PC-3 (cell line): ENCODE results near the gene SCAF4. TPM values are rescaled to one million over a fixed set of nuclear protein-coding genes. Genes with fewer than 3 reads are reported as not detected.

Source experiments
- ATAC-seq: fragments of 200-7000 bp; cut with Tn5 transposase; 2 replicates; pipeline ENCODE4 v1.9.1; 2020; ENCODE audit warnings: mild to moderate bottlenecking, moderate library complexity
- BruUV-seq: library from RNA; stranded (reverse); fragments of 400-500 nt; replicated peaks from 2 replicates; lab custom pipeline; 2021; lab: Mats Ljungman, UMichigan
- CTCF ChIA-PET: fragments of 300-600 bp; sonication (Branson Sonifier 250); formaldehyde crosslinking; loops from one replicate; lab custom pipeline; 2022; ENCODE audit warnings: antibody characterized with exemption; lab: Charles Lee
- POLR2A ChIA-PET: fragments of 300-600 bp; sonication (Branson Sonifier 250); formaldehyde crosslinking; loops from one replicate; lab custom pipeline; 2022; ENCODE audit warnings: antibody characterized with exemption; ENCODE audit not compliant: unreplicated experiment; lab: Charles Lee
- DNase-seq: peaks from one replicate; pipeline ENCODE4 v3.0.0-alpha.2; 2015
- H2AFZ ChIP-seq: fragments of 300-600 bp; sonication (generic); 2 replicates; pipeline ENCODE4 v1.6.0; 2016; ENCODE audit warnings: antibody characterized with exemption, low read length
- H3F3A ChIP-seq: fragments of 300-600 bp; sonication (generic); one replicate; pipeline ENCODE4 v1.6.0; 2017; ENCODE audit warnings: antibody characterized with exemption, low read length, control low read depth, mild to moderate bottlenecking; ENCODE audit not compliant: unreplicated experiment
- H3K27ac ChIP-seq: fragments of 300-600 bp; sonication (generic); 2 replicates; pipeline ENCODE4 v1.5.1; 2016; ENCODE audit warnings: mild to moderate bottlenecking, low read length
- H3K27me3 ChIP-seq: fragments of 300-600 bp; sonication (generic); 2 replicates; pipeline ENCODE4 v1.6.1; 2016; ENCODE audit warnings: low read length, mixed read lengths
- H3K36me3 ChIP-seq: fragments of 300-600 bp; sonication (generic); 2 replicates; pipeline ENCODE4 v1.6.1; 2016; ENCODE audit warnings: low read depth, mixed run types, low read length, mixed read lengths
- H3K4me1 ChIP-seq: fragments of 300-600 bp; sonication (generic); 2 replicates; pipeline ENCODE4 v1.5.1; 2016; ENCODE audit warnings: low read length; ENCODE audit not compliant: insufficient read depth
- H3K4me2 ChIP-seq: fragments of 300-600 bp; sonication (generic); 2 replicates; pipeline ENCODE4 v1.6.0; 2016; ENCODE audit warnings: low read length
- H3K4me3 ChIP-seq: fragments of 300-600 bp; sonication (generic); 2 replicates; pipeline ENCODE4 v1.5.1; 2016; ENCODE audit warnings: mild to moderate bottlenecking, low read length, mixed read lengths
- H3K79me2 ChIP-seq: fragments of 300-600 bp; sonication (generic); 2 replicates; pipeline ENCODE4 v1.6.1; 2017; ENCODE audit warnings: low read length, mixed read lengths
- H3K9ac ChIP-seq: fragments of 300-600 bp; sonication (generic); 2 replicates; pipeline ENCODE4 v1.6.0; 2016; ENCODE audit warnings: mild to moderate bottlenecking, low read length
- H3K9me2 ChIP-seq: fragments of 300-600 bp; sonication (generic); replicated peaks from 2 replicates; pipeline ENCODE4 v1.6.1; 2016; ENCODE audit warnings: mixed run types, low read length, mixed read lengths
- H3K9me3 ChIP-seq: fragments of 300-600 bp; sonication (generic); 2 replicates; pipeline ENCODE4 v1.6.1; 2016; ENCODE audit warnings: low read length, mixed read lengths
- H4K20me1 ChIP-seq: fragments of 300-600 bp; sonication (generic); 2 replicates; pipeline ENCODE4 v1.6.1; 2016; ENCODE audit warnings: low read length, mixed read lengths
- EZH2 ChIP-seq: fragments of 300-600 bp; sonication (generic); IDR thresholded peaks from one replicate; pipeline ENCODE4 v1.6.1; 2017; ENCODE audit warnings: antibody characterized with exemption, mild to moderate bottlenecking, low read length; ENCODE audit not compliant: unreplicated experiment
- EZH2phosphoT487 ChIP-seq: fragments of 300-600 bp; sonication (generic); IDR thresholded peaks from 2 replicates; pipeline ENCODE4 v1.6.1; 2018; ENCODE audit warnings: mild to moderate bottlenecking, antibody characterized with exemption, low read length, borderline replicate concordance
- intact Hi-C: fragments of 100-400 bp; cut with micrococcal nuclease; formaldehyde crosslinking; loops from 2 replicates; pipeline ENCODE4 v1.9.0; 2023
- total RNA-seq: library from RNA; depleted of rRNA; stranded (reverse); fragments of >200 nt; gene quantifications from 2 replicates; pipeline ENCODE4 v1.2.3, GENCODE V29; 2014
- TF ChIP-seq, protein P1 (sequence below): fragments of 300-600 bp; sonication (generic); conservative IDR thresholded peaks from 2 replicates; pipeline ENCODE4 v1.5.1; 2017; ENCODE audit warnings: antibody characterized with exemption, low read depth, mild to moderate bottlenecking, low read length

Gene SCAF4
- total RNA-seq, 1 experiment from 2014 or later, result 11.2 TPM

DNA sequence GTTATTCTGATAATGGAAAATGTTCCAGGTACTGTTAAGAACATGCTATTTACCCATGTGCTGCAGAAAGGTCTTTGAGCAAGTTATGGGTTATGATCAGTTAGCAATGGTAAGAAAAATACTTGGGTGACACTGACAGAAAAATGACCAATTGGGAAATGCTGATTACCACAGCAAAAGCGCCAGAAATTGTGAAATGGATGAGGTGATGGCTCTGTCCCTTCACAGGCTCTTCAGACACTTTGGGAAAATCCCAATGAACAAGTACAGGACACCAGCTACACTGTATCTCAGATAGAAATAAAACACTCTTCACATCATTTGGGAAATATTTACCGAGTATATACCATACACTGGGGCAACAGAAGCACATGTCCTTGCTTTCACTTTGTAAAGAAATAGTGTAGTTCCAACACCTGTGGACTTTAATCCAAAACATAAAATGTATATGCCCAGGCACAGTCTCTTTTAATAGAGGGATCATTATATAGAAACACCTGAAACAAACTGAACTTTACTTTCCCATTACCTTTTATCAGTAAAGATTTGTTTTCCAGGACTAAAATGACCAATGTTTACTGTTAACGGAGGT is 58.5 kb downstream of the SCAF4 start:
- POLR2A ChIA-PET, result no interaction called here
- CTCF ChIA-PET, result no interaction called here
- Histone ChIP-seq H3K9me2 (no peaks in the 10 kb centered on the region), H3K9ac (no peak overlapping the region), H3K9me3 (no peaks in the 10 kb centered on the region), H3K4me3 (no peak overlapping the region), H4K20me1 (peaks cover 7% of the 10 kb centered on the region; the same call in 1 of the 2 replicates), H3K27me3 (no peaks in the 10 kb centered on the region), H3K79me2 (no peaks in the 10 kb centered on the region), H3F3A (peaks cover 4% of the 10 kb centered on the region), H3K36me3 (peaks cover 20% of the 10 kb centered on the region; the same call in 1 of the 2 replicates), H3K27ac (no peak overlapping the region), H2AFZ (no peak overlapping the region), H3K4me1 (no peaks in the 10 kb centered on the region), H3K4me2 (no peak overlapping the region)
- intact Hi-C loops, result no loop called here
- no TSS peak for BruUV-seq
- ATAC-seq (no peak), DNase-seq (no peak)
- TF ChIP-seq EZH2 (no peak), EZH2phosphoT487 (no peak)
- TF ChIP-seq, protein P1, sequence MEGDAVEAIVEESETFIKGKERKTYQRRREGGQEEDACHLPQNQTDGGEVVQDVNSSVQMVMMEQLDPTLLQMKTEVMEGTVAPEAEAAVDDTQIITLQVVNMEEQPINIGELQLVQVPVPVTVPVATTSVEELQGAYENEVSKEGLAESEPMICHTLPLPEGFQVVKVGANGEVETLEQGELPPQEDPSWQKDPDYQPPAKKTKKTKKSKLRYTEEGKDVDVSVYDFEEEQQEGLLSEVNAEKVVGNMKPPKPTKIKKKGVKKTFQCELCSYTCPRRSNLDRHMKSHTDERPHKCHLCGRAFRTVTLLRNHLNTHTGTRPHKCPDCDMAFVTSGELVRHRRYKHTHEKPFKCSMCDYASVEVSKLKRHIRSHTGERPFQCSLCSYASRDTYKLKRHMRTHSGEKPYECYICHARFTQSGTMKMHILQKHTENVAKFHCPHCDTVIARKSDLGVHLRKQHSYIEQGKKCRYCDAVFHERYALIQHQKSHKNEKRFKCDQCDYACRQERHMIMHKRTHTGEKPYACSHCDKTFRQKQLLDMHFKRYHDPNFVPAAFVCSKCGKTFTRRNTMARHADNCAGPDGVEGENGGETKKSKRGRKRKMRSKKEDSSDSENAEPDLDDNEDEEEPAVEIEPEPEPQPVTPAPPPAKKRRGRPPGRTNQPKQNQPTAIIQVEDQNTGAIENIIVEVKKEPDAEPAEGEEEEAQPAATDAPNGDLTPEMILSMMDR, result no peak

DNA sequence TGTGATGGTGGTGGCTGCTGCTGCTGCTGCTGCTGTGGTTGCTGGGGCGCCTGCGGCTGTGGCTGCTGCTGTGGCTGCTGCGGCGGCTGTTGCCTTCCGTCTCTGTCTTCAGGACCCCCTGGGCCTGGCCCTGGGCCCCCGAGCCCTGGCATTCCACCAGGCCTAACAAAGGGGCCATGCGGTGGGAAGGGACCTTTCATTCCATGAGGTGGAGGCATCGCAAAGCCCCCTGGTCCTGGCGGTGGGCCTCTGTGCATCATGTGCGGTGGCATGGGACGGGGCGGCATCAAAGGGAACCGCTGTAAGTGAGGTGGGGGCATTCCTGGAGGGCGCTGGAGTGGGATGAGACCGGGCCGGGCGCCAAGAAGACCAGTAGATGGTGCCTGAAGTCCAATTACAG is 60.0 kb downstream of the SCAF4 start:
- no peak overlapping the region for H2AFZ ChIP-seq
- peaks cover 35% of the 10 kb centered on the region for H3K36me3 ChIP-seq
- H3K79me2 ChIP-seq, result no peaks in the 10 kb centered on the region
- H3K4me2 ChIP-seq, result no peak overlapping the region
- H3K4me1 ChIP-seq, result no peaks in the 10 kb centered on the region
- intact Hi-C loops, result no loop called here
- no peaks in the 10 kb centered on the region for H3K27me3 ChIP-seq
- no peak overlapping the region for H3K4me3 ChIP-seq
- H3K9ac ChIP-seq, result no peak overlapping the region
- ATAC-seq, result no peak
- TF ChIP-seq EZH2 (no peak), EZH2phosphoT487 (no peak)
- TF ChIP-seq, protein P1, result no peak
- POLR2A ChIA-PET, result no interaction called here
- peaks cover 7% of the 10 kb centered on the region; the same call in 1 of the 2 replicates for H4K20me1 ChIP-seq
- H3K27ac ChIP-seq, result no peak overlapping the region
- CTCF ChIA-PET, result no interaction called here
- BruUV-seq, result no TSS peak
- no peaks in the 10 kb centered on the region for H3K9me3 ChIP-seq
- DNase-seq, result no peak
- H3K9me2 ChIP-seq, result no peaks in the 10 kb centered on the region
- peaks cover 4% of the 10 kb centered on the region for H3F3A ChIP-seq

DNA sequence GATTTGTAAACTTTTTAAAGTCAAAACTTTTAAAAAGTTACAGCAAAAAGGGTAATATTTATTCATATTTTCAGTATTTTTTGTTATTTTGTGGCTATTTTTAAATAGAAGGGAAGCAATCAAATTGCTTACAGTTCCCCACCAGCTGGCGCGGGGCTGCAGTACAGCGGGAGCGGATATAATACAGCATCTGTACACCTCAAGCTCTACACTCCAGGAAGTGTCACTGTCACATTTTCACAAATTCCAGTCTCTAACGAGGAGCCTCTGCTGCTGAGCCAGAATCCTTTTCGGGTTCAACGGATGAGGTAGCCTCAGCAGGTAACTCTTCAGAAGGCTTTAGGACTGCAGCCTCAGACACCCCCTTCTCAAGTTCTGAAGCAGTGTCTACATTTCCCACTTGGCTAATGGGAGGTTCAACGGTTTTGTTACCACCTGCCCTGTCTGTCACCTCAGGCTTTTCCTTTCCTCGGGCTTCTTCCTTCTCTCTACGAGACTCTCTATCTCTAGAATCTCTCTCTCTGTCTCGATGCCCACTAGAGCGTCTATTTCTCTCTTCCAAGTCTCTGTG is 60.7 kb downstream of the SCAF4 start:
- Histone ChIP-seq H3F3A (peaks cover 4% of the 10 kb centered on the region), H3K4me3 (no peak overlapping the region), H3K9me2 (no peaks in the 10 kb centered on the region), H3K9me3 (no peaks in the 10 kb centered on the region), H3K9ac (no peak overlapping the region), H3K4me1 (no peaks in the 10 kb centered on the region), H3K27ac (no peak overlapping the region), H4K20me1 (peaks cover 10% of the 10 kb centered on the region; the same call in 1 of the 2 replicates), H2AFZ (no peak overlapping the region), H3K27me3 (no peaks in the 10 kb centered on the region), H3K79me2 (peaks cover 6% of the 10 kb centered on the region; the same call in 1 of the 2 replicates), H3K36me3 (peaks cover 42% of the 10 kb centered on the region), H3K4me2 (no peak overlapping the region)
- TSS peak; percentile 44 for BruUV-seq
- intact Hi-C loops, result no loop called here
- DNase-seq (no peak), ATAC-seq (no peak)
- no peak for TF ChIP-seq EZH2phosphoT487
- TF ChIP-seq, protein P1, result no peak
- TF ChIP-seq EZH2, result no peak
- ChIA-PET POLR2A (no interaction called here), CTCF (interaction anchor here (0.6 kb wide), 1 partner anchor 62 kb away, joined by 3 read pairs; no protein-coding TSS in a partner anchor)
